Measurements from ENCODE around the gene C16orf87. TPM values are rescaled to one million over a fixed set of nuclear protein-coding genes. Genes with fewer than 3 reads are reported as not detected.

The C16orf87 gene
- total and polyA plus RNA-seq, 4 donors = 4.1 to 12.9 (median 5.3) TPM

DNA sequence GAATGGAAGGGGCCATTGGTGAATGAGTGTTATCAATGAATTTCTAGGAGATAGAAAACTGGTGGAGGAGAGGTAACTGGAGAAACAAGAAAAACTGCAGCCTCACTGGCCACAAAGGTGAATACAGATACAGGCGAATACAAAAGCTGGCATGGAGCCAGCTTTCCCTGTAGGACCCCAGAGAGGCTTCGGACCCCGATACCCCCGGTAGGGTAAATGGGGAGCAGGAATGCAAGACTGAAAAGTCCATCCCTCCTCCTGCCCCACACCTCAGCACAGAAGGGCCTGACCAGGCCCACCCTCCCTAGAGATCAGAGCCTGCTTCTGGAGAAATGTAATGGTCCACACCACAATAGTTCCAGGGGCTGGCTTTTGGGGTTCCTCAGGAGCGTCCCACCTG lies 78.0 kb downstream of the C16orf87 start:
- Histone ChIP-seq H3K4me1 (ENCODE audit: control insufficient read depth in 4 of 4, insufficient read depth in 4 of 4, low read length in 3 of 4) (no peaks in the 10 kb centered on the region), H3K27me3 (ENCODE audit: control insufficient read depth in 4 of 4, insufficient read depth in 4 of 4, low read length in 3 of 4) (no peaks in the 10 kb centered on the region), H3K4me3 (ENCODE audit: low read depth in 1 of 3, low read length in 3 of 3) (no peak overlapping the region), H3K9me3 (ENCODE audit: control insufficient read depth in 4 of 4, low read length in 3 of 4) (no peaks in the 10 kb centered on the region), H3K9ac (ENCODE audit: low read depth in 1 of 2, low read length in 2 of 2) (no peak overlapping the region), H3K27ac (ENCODE audit: low read depth in 1 of 2, low read length in 2 of 2) (no peak overlapping the region), H3K36me3 (ENCODE audit: control insufficient read depth in 4 of 4, insufficient read depth in 3 of 4, low read depth in 1 of 4, low read length in 3 of 4) (no peaks in the 10 kb centered on the region)
- TF ChIP-seq TAF1 (conservative IDR thresholded peaks at IDR 0.05) (no peak), FOXA1 (IDR thresholded peaks at IDR 0.05) (no peak), YY1 (IDR thresholded peaks at IDR 0.05) (no peak), SP1 (IDR thresholded peaks at IDR 0.05) (no peak), GABPA (IDR thresholded peaks at IDR 0.05 in 1 of 2, conservative IDR thresholded peaks at IDR 0.05 in 1 of 2) (no peak)
- TF ChIP-seq, protein P1, sequence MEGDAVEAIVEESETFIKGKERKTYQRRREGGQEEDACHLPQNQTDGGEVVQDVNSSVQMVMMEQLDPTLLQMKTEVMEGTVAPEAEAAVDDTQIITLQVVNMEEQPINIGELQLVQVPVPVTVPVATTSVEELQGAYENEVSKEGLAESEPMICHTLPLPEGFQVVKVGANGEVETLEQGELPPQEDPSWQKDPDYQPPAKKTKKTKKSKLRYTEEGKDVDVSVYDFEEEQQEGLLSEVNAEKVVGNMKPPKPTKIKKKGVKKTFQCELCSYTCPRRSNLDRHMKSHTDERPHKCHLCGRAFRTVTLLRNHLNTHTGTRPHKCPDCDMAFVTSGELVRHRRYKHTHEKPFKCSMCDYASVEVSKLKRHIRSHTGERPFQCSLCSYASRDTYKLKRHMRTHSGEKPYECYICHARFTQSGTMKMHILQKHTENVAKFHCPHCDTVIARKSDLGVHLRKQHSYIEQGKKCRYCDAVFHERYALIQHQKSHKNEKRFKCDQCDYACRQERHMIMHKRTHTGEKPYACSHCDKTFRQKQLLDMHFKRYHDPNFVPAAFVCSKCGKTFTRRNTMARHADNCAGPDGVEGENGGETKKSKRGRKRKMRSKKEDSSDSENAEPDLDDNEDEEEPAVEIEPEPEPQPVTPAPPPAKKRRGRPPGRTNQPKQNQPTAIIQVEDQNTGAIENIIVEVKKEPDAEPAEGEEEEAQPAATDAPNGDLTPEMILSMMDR (IDR thresholded peaks at IDR 0.05; ENCODE audit: low read depth, low read length, missing input control) = no peak
- TF ChIP-seq, protein P2, sequence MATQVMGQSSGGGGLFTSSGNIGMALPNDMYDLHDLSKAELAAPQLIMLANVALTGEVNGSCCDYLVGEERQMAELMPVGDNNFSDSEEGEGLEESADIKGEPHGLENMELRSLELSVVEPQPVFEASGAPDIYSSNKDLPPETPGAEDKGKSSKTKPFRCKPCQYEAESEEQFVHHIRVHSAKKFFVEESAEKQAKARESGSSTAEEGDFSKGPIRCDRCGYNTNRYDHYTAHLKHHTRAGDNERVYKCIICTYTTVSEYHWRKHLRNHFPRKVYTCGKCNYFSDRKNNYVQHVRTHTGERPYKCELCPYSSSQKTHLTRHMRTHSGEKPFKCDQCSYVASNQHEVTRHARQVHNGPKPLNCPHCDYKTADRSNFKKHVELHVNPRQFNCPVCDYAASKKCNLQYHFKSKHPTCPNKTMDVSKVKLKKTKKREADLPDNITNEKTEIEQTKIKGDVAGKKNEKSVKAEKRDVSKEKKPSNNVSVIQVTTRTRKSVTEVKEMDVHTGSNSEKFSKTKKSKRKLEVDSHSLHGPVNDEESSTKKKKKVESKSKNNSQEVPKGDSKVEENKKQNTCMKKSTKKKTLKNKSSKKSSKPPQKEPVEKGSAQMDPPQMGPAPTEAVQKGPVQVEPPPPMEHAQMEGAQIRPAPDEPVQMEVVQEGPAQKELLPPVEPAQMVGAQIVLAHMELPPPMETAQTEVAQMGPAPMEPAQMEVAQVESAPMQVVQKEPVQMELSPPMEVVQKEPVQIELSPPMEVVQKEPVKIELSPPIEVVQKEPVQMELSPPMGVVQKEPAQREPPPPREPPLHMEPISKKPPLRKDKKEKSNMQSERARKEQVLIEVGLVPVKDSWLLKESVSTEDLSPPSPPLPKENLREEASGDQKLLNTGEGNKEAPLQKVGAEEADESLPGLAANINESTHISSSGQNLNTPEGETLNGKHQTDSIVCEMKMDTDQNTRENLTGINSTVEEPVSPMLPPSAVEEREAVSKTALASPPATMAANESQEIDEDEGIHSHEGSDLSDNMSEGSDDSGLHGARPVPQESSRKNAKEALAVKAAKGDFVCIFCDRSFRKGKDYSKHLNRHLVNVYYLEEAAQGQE (IDR thresholded peaks at IDR 0.05) = no peak
- TF ChIP-seq, protein P3, sequence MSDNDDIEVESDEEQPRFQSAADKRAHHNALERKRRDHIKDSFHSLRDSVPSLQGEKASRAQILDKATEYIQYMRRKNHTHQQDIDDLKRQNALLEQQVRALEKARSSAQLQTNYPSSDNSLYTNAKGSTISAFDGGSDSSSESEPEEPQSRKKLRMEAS (IDR thresholded peaks at IDR 0.05) = no peak
- DNase-seq (ENCODE audit: low spot score) = no peak
- WGBS = 88% methylated on average over 5 of the region's 5 CpGs

DNA sequence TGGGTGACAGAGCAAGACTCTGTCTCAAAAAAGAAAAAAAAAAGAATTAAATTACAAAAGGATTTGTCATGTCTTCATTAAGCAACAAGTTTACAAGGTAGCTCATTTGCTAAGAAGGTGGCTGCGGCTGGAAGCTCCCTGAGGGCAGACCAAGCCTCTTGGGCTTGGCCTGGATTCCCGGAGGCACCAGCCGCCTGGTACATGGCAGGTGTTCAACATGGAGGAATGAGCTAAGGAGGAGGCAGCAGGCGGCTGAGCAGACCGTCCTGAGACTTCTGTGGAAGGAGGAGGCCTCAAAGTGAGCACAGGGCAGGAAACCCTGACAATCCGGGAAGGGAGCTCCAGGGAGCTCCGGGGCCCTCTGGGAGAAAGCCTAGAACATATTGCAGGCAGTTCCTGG lies 79.6 kb downstream of the C16orf87 start:
- WGBS = 95% methylated on average over 7 of the region's 7 CpGs
- DNase-seq (ENCODE audit: low spot score) = no peak

More for the DNA sequence above, 79.6 kb downstream of the C16orf87 start:
- Histone ChIP-seq H3K27me3 (ENCODE audit: control insufficient read depth in 4 of 4, insufficient read depth in 4 of 4, low read length in 3 of 4) (no peaks in the 10 kb centered on the region), H3K27ac (ENCODE audit: low read depth in 1 of 2, low read length in 2 of 2) (no peak overlapping the region), H3K9ac (ENCODE audit: low read depth in 1 of 2, low read length in 2 of 2) (no peak overlapping the region), H3K9me3 (ENCODE audit: control insufficient read depth in 4 of 4, low read length in 3 of 4) (no peaks in the 10 kb centered on the region), H3K4me1 (ENCODE audit: control insufficient read depth in 4 of 4, insufficient read depth in 4 of 4, low read length in 3 of 4) (no peaks in the 10 kb centered on the region), H3K4me3 (ENCODE audit: low read depth in 1 of 3, low read length in 3 of 3) (no peak overlapping the region), H3K36me3 (ENCODE audit: control insufficient read depth in 4 of 4, insufficient read depth in 3 of 4, low read depth in 1 of 4, low read length in 3 of 4) (no peaks in the 10 kb centered on the region)
- no peak for TF ChIP-seq FOXA2 (IDR thresholded peaks at IDR 0.05)
- TF ChIP-seq, protein P2 (IDR thresholded peaks at IDR 0.05) = no peak
- no peak for TF ChIP-seq NR2F2 (IDR thresholded peaks at IDR 0.05)
- no peak for TF ChIP-seq HNF4A (conservative IDR thresholded peaks at IDR 0.05)
- TF ChIP-seq, protein P4, sequence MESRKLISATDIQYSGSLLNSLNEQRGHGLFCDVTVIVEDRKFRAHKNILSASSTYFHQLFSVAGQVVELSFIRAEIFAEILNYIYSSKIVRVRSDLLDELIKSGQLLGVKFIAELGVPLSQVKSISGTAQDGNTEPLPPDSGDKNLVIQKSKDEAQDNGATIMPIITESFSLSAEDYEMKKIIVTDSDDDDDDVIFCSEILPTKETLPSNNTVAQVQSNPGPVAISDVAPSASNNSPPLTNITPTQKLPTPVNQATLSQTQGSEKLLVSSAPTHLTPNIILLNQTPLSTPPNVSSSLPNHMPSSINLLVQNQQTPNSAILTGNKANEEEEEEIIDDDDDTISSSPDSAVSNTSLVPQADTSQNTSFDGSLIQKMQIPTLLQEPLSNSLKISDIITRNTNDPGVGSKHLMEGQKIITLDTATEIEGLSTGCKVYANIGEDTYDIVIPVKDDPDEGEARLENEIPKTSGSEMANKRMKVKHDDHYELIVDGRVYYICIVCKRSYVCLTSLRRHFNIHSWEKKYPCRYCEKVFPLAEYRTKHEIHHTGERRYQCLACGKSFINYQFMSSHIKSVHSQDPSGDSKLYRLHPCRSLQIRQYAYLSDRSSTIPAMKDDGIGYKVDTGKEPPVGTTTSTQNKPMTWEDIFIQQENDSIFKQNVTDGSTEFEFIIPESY (IDR thresholded peaks at IDR 0.05) = no peak
